RWPE2 (cell line): Measurements from ENCODE around the gene TBX15.

Experiments used
- ATAC-seq: fragments of 200-7000 bp; cut with Tn5 transposase; 3 replicates; pipeline ENCODE4 v1.9.1; 2021; ENCODE audit warnings: low read depth
- DNase-seq: peaks from one replicate; pipeline ENCODE4 v3.0.0-alpha.2; 2020; ENCODE audit warnings: low spot score
- H3K27ac ChIP-seq: fragments of 450-650 bp; 2 replicates; pipeline ENCODE4 v1.5.1; 2017; ENCODE audit warnings: mild to moderate bottlenecking; ENCODE audit not compliant: poor library complexity, severe bottlenecking
- H3K27me3 ChIP-seq: fragments of 250-450 bp; sonication (Bioruptor Pico); 2 replicates; pipeline ENCODE4 v1.5.1; 2021; ENCODE audit warnings: mild to moderate bottlenecking, moderate library complexity; ENCODE audit not compliant: insufficient read depth, poor library complexity, severe bottlenecking
- H3K36me3 ChIP-seq: fragments of 250-450 bp; sonication (Bioruptor Pico); 2 replicates; pipeline ENCODE4 v1.5.1; 2020; ENCODE audit warnings: low read depth, mild to moderate bottlenecking, moderate library complexity
- H3K4me1 ChIP-seq: fragments of 250-450 bp; sonication (Bioruptor Pico); 2 replicates; pipeline ENCODE4 v1.5.1; 2021; ENCODE audit warnings: mild to moderate bottlenecking, moderate library complexity; ENCODE audit not compliant: insufficient read depth, poor library complexity, severe bottlenecking
- H3K4me3 ChIP-seq: fragments of 250-450 bp; sonication (Bioruptor Pico); 2 replicates; pipeline ENCODE4 v1.5.1; 2021; ENCODE audit warnings: mild to moderate bottlenecking, moderate library complexity; ENCODE audit not compliant: severe bottlenecking
- H3K9me3 ChIP-seq: fragments of 250-450 bp; sonication (Bioruptor Pico); 2 replicates; pipeline ENCODE4 v1.5.1; 2021; ENCODE audit warnings: mild to moderate bottlenecking, moderate library complexity; ENCODE audit not compliant: severe bottlenecking
- TF ChIP-seq, protein P1 (sequence below): fragments of 450-650 bp; IDR thresholded peaks from one replicate; pipeline ENCODE4 v1.5.1; 2017; ENCODE audit warnings: mild to moderate bottlenecking, moderate library complexity; ENCODE audit not compliant: poor library complexity, severe bottlenecking

The TBX15 gene

GRCh38 chr1:119015547-119015946 is 27.4 kb upstream of the TBX15 start:
- no peaks in the 10 kb centered on the region for H3K9me3 ChIP-seq
- no peak overlapping the region for H3K4me3 ChIP-seq
- DNase-seq: no peak
- TF ChIP-seq, protein P1, sequence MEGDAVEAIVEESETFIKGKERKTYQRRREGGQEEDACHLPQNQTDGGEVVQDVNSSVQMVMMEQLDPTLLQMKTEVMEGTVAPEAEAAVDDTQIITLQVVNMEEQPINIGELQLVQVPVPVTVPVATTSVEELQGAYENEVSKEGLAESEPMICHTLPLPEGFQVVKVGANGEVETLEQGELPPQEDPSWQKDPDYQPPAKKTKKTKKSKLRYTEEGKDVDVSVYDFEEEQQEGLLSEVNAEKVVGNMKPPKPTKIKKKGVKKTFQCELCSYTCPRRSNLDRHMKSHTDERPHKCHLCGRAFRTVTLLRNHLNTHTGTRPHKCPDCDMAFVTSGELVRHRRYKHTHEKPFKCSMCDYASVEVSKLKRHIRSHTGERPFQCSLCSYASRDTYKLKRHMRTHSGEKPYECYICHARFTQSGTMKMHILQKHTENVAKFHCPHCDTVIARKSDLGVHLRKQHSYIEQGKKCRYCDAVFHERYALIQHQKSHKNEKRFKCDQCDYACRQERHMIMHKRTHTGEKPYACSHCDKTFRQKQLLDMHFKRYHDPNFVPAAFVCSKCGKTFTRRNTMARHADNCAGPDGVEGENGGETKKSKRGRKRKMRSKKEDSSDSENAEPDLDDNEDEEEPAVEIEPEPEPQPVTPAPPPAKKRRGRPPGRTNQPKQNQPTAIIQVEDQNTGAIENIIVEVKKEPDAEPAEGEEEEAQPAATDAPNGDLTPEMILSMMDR: no peak
- H3K27ac ChIP-seq: no peak overlapping the region
- no peaks in the 10 kb centered on the region for H3K36me3 ChIP-seq
- no peak for ATAC-seq
- H3K4me1 ChIP-seq: no peaks in the 10 kb centered on the region
- H3K27me3 ChIP-seq: no peaks in the 10 kb centered on the region

DNA sequence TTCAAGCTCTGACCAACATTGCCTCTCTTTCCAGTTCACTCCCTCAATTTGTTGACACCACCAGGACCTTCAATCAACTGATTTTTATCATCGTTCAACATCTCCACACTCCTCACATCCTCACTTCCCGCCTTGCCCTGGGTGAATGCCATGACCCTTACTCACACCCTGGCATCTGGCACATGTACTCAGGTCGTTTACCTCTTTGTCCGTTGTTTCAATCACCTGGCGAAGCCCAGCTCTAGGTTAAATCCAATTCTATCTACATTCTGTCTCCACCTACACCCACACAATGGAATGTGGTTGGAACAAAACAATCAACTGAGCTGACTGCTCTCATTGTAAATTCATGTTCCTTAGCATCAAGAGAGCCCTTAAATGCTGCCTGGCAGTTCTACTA is 24.2 kb upstream of the TBX15 start:
- H3K36me3 ChIP-seq: no peaks in the 10 kb centered on the region
- H3K4me3 ChIP-seq: no peak overlapping the region
- no peak overlapping the region for H3K27ac ChIP-seq
- peak; percentile 57 for ATAC-seq
- no peak for DNase-seq
- H3K27me3 ChIP-seq: peaks cover 14% of the 10 kb centered on the region
- H3K4me1 ChIP-seq: no peaks in the 10 kb centered on the region
- TF ChIP-seq, protein P1: no peak
- H3K9me3 ChIP-seq: no peaks in the 10 kb centered on the region

DNA sequence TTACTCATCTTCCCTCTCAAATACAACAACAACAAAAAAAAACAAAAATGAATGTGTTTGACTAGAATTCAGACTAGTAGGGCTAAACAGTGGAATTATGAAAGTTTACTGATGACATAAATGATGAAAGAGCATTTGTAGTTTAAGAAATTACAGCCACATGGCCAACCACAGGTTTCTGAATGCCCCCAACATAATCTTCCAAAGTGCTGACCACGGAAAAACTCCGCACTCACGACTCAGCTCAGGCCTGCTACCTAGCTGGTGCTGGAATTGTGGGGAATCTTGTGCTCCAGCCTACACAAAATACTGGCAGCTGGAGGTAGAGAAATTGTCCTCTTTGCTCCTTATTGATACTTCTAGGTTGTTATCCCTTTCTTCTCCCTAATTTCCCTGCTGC is 23.6 kb upstream of the TBX15 start:
- no peak overlapping the region for H3K4me3 ChIP-seq
- no peaks in the 10 kb centered on the region for H3K36me3 ChIP-seq
- peaks cover 21% of the 10 kb centered on the region for H3K27me3 ChIP-seq
- H3K4me1 ChIP-seq: no peaks in the 10 kb centered on the region
- no peak for DNase-seq
- no peaks in the 10 kb centered on the region for H3K9me3 ChIP-seq
- ATAC-seq: no peak
- no peak overlapping the region for H3K27ac ChIP-seq
- TF ChIP-seq, protein P1: no peak

DNA sequence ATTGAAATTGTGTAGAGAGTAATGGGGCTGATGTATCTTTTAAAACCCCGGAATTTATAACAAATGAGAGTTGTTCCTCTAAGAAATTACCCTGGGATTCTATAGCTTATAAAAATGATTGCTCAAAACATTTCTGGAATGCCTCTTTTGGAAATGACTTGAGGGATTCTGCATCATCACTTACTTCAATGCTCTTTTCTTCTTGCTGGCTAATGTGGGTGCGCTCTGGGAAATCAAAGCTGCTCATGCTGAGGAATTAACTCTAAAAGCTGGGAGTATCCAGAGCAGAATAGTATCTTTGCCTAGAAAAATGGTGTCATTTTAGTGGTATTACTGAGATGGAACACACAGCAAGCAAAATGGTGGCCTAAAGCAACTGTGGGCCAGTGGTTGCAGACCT is 23.0 kb upstream of the TBX15 start:
- no peak overlapping the region for H3K4me3 ChIP-seq
- no peaks in the 10 kb centered on the region for H3K4me1 ChIP-seq
- TF ChIP-seq, protein P1: no peak
- no peak overlapping the region for H3K27ac ChIP-seq
- ATAC-seq (no peak), DNase-seq (no peak)
- H3K36me3 ChIP-seq: no peaks in the 10 kb centered on the region
- no peaks in the 10 kb centered on the region for H3K9me3 ChIP-seq
- peaks cover 27% of the 10 kb centered on the region for H3K27me3 ChIP-seq

GRCh38 chr1:119010201-119010600 is 22.1 kb upstream of the TBX15 start:
- Histone ChIP-seq H3K27me3 (peaks cover 36% of the 10 kb centered on the region), H3K4me3 (no peak overlapping the region), H3K4me1 (no peaks in the 10 kb centered on the region), H3K9me3 (no peaks in the 10 kb centered on the region), H3K27ac (no peak overlapping the region), H3K36me3 (no peaks in the 10 kb centered on the region)
- TF ChIP-seq, protein P1: no peak
- DNase-seq (no peak), ATAC-seq (peak; percentile 23; the same call in 1 of the 3 replicates)
